GM12891 (cell line): ENCODE results near the gene FOXL1.

Experiments used
- POLR2A ChIP-seq: IDR thresholded peaks from 2 replicates; pipeline ENCODE4 v1.6.1; 2011; ENCODE audit warnings: low read depth, low read length, control low read depth
- POLR2AphosphoS5 ChIP-seq: IDR thresholded peaks from 2 replicates; pipeline ENCODE4 v1.6.1; 2011; ENCODE audit warnings: low read depth, low read length, control low read depth
- SPI1 ChIP-seq: IDR thresholded peaks from 2 replicates; pipeline ENCODE4 v1.6.1; 2011; ENCODE audit warnings: low read depth, low read length, control low read depth

DNA sequence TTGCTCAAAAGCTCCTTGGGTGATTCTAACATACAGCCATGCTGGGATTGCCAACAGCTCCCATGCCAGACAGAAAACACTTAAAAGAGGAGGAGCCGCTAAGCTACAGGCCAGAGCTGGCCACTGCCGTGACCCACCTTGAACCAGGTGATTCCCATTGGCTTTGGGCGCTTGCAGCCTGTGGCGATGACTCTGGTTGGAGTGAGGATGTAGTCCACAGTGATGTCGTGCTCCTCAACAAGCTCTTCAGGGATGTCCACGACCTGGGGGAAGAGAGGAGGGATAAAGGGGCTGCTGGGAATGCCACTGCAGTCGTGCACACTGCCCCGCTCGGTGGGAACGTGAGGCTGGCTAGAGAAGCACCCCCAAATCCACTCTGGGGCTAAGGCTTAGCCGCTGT, 36.8 kb upstream of the FOXL1 start:
- TF ChIP-seq POLR2A (no peak), POLR2AphosphoS5 (no peak), SPI1 (no peak)
